ENCODE results near the gene AK9.

DNA sequence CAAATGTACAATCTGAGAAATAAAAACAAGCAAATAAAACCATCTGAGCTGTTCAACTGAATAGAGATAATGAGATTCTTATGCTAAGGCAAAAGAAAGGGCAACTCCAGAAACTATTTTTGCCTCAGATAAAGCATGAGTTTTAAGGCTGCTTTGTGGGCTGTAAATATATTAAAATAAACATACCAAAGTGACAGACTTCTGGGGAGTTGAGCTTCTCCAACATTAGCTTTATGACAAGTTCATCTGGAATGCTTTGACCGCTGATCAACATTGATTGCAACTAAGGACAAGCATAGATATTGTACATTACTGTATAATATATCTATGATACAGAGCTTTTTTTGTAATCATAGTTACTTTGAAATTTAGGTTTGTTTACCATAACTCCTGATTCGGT lies 19.3 kb downstream of the AK9 start:
- TF ChIP-seq POLR2A (IDR thresholded peaks at IDR 0.05; ENCODE audit: low read depth, low read length) (no peak), RCOR1 (IDR thresholded peaks at IDR 0.05; ENCODE audit: insufficient replicate concordance, low read length) (no peak)
